Measurements from ENCODE around the gene GRSF1. TPM values are rescaled to one million over a fixed set of nuclear protein-coding genes. Genes with fewer than 3 reads are reported as not detected.

GRSF1 gene
- total and polyA plus RNA-seq, 10 of the 15 experiments (the other 5 are each of a cell fraction or from before 2014, with no cell fraction given) = 37.5 to 105 (median 68.4) TPM

DNA sequence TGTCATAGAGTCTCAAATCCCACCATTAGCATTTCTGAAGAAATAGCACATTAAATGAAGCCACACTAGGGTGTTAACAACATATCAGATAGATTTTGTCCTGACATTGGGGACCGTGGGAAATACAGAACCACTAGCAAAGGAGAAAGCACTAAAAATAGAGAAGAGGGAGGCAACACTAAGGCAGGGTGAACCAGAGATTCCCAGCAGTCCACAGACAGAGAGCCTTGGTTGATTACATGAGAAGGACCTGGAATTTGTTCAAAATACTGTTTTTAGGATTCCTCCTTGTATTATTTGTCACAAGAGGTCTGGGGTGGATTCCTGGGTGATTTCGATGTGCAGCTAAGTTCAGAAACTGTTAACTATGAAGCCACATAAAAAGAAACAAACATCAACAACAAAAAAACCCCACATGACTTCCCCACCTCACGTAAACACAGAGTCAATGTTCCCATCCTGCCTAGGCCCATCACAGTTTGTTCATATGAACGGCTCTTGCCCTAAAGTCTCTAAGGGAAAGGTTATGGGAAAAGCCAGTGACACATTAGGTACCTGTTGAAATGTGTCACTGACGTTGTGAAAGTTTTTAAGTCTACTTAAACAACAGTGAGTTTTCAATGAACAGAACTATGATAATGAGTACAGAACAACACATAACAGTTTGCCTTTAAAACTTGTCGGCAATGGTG lies 23.6 kb upstream of the GRSF1 start (continued):
- TF ChIP-seq, protein P1, sequence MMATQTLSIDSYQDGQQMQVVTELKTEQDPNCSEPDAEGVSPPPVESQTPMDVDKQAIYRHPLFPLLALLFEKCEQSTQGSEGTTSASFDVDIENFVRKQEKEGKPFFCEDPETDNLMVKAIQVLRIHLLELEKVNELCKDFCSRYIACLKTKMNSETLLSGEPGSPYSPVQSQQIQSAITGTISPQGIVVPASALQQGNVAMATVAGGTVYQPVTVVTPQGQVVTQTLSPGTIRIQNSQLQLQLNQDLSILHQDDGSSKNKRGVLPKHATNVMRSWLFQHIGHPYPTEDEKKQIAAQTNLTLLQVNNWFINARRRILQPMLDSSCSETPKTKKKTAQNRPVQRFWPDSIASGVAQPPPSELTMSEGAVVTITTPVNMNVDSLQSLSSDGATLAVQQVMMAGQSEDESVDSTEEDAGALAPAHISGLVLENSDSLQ (IDR thresholded peaks at IDR 0.05) = peak; percentile 7; the same call in 1 of the 2 replicates
- TF ChIP-seq ZNF207 (IDR thresholded peaks at IDR 0.05; ENCODE audit: borderline replicate concordance) (no peak), CTCF (IDR thresholded peaks at IDR 0.05 in 2 of 3, conservative IDR thresholded peaks at IDR 0.05 in 1 of 3; ENCODE audit: control insufficient read depth in 2 of 3, extremely low read depth in 1 of 3, insufficient read depth in 1 of 3, low read depth in 3 of 3, low read length in 3 of 3) (no peak), ATF2 (IDR thresholded peaks at IDR 0.05; ENCODE audit: low read length) (no peak), ATF7 (IDR thresholded peaks at IDR 0.05; ENCODE audit: low read depth) (no peak), FOXM1 (IDR thresholded peaks at IDR 0.05; ENCODE audit: low read depth, low read length) (peak; percentile 73; the same call in 1 of the 2 replicates), ZBTB11 (CRISPR knock-in tag; IDR thresholded peaks at IDR 0.05) (no peak), RFX5 (IDR thresholded peaks at IDR 0.05; ENCODE audit: low read depth, low read length) (no peak), ZZZ3 (IDR thresholded peaks at IDR 0.05; ENCODE audit: control insufficient read depth, insufficient read length, low read depth) (no peak), TCF7 (IDR thresholded peaks at IDR 0.05; ENCODE audit: borderline replicate concordance) (peak; percentile 84), STAT1 (conservative IDR thresholded peaks at IDR 0.05) (no peak), IKZF2 (IDR thresholded peaks at IDR 0.05) (no peak), ZNF217 (IDR thresholded peaks at IDR 0.05) (no peak), CBX5 (IDR thresholded peaks at IDR 0.05; ENCODE audit: low read depth) (no peak), HDAC6 (IDR thresholded peaks at IDR 0.05; ENCODE audit: unreplicated experiment) (no peak), WRNIP1 (IDR thresholded peaks at IDR 0.05; ENCODE audit: borderline replicate concordance, low read depth, low read length) (no peak), ZNF274 (IDR thresholded peaks at IDR 0.05; ENCODE audit: insufficient read depth, insufficient read length) (no peak), CEBPB (IDR thresholded peaks at IDR 0.05; ENCODE audit: borderline replicate concordance in 1 of 2, low read depth in 2 of 2, low read length in 2 of 2) (no peak), MEF2A (IDR thresholded peaks at IDR 0.05; ENCODE audit: insufficient read depth, low read depth, low read length) (no peak), FOXK2 (IDR thresholded peaks at IDR 0.05) (no peak; the same call in 1 of the 2 replicates), SMAD5 (IDR thresholded peaks at IDR 0.05; ENCODE audit: low read depth) (no peak), BMI1 (IDR thresholded peaks at IDR 0.05; ENCODE audit: borderline replicate concordance) (no peak)

Data from GM12878 (cell line).